ENCODE measurements around the gene LETM1.
A peak's percentile ranks its signal among the peaks of the same experiment; 100 is the strongest.

The LETM1 gene

GRCh38 chr4:1869530-1870327, 13.8 kb upstream of the LETM1 start:
- Mint-ChIP-seq H3K36me3 (ENCODE audit: insufficient read depth) (peaks cover 19% of the 10 kb centered on the region), H3K9me3 (no peaks in the 10 kb centered on the region), H3K27me3 (no peaks in the 10 kb centered on the region), H3K27ac (peak overlapping the region; percentile 92 to 96), H3K4me3 (peak overlapping the region; percentile 78 to 80), H3K4me1 (ENCODE audit: low read depth in 2 of 2) (peaks cover 17 to 28% of the 10 kb centered on the region in 2 donors)
- ATAC-seq (replicated peaks) (peak; percentile 0), DNase-seq (no peak)

- H3K36me3 Mint-ChIP-seq (ENCODE audit: insufficient read depth), result peaks cover 19% of the 10 kb centered on the region
- H3K27ac Mint-ChIP-seq, result peak overlapping the region in 1 of 2 donors; percentile 23
- no peak for ATAC-seq (replicated peaks)
- H3K4me3 Mint-ChIP-seq, result peak overlapping the region in 1 of 2 donors; percentile 80
- H3K9me3 Mint-ChIP-seq, result no peaks in the 10 kb centered on the region
- H3K4me1 Mint-ChIP-seq (ENCODE audit: low read depth in 2 of 2), result peaks cover 10 to 20% of the 10 kb centered on the region in 2 donors
- DNase-seq, result no peak
- H3K27me3 Mint-ChIP-seq, result no peaks in the 10 kb centered on the region
These were observed 13.0 kb upstream of the LETM1 start for GRCh38 chr4:1868912-1869311.

GRCh38 chr4:1868293-1868692, 12.3 kb upstream of the LETM1 start:
- ATAC-seq (replicated peaks), result no peak
- Mint-ChIP-seq H3K36me3 (ENCODE audit: insufficient read depth) (peaks cover 19% of the 10 kb centered on the region), H3K27ac (peak overlapping the region in 1 of 2 donors; percentile 23), H3K4me3 (no peak overlapping the region), H3K9me3 (no peaks in the 10 kb centered on the region), H3K4me1 (ENCODE audit: low read depth in 2 of 2) (peaks cover 11 to 22% of the 10 kb centered on the region in 2 donors), H3K27me3 (peaks cover 0 to 4% of the 10 kb centered on the region in 2 donors)
- DNase-seq, result no peak

- no peak for DNase-seq
- H3K27ac Mint-ChIP-seq, result no peak overlapping the region
- peaks cover 0 to 8% of the 10 kb centered on the region in 2 donors for H3K27me3 Mint-ChIP-seq
- ATAC-seq (replicated peaks), result no peak
- H3K9me3 Mint-ChIP-seq, result no peaks in the 10 kb centered on the region
- H3K36me3 Mint-ChIP-seq (ENCODE audit: insufficient read depth), result peaks cover 8% of the 10 kb centered on the region
- no peak overlapping the region for H3K4me3 Mint-ChIP-seq
- peaks cover 16 to 21% of the 10 kb centered on the region in 2 donors for H3K4me1 Mint-ChIP-seq (ENCODE audit: low read depth in 2 of 2)
These were observed 10.3 kb upstream of the LETM1 start for GRCh38 chr4:1866189-1866661.

GRCh38 chr4:1864076-1865008, 8.4 kb upstream of the LETM1 start:
- peaks cover 11 to 15% of the 10 kb centered on the region in 2 donors for H3K4me1 Mint-ChIP-seq (ENCODE audit: low read depth in 2 of 2)
- H3K36me3 Mint-ChIP-seq (ENCODE audit: insufficient read depth), result no peaks in the 10 kb centered on the region
- no peaks in the 10 kb centered on the region for H3K9me3 Mint-ChIP-seq
- DNase-seq, result no peak
- no peak overlapping the region for H3K4me3 Mint-ChIP-seq
- peaks cover 0 to 8% of the 10 kb centered on the region in 2 donors for H3K27me3 Mint-ChIP-seq
- ATAC-seq (replicated peaks), result no peak
- H3K27ac Mint-ChIP-seq, result no peak overlapping the region

GRCh38 chr4:1863297-1864033, 7.5 kb upstream of the LETM1 start:
- H3K4me1 Mint-ChIP-seq (ENCODE audit: low read depth in 2 of 2), result peaks cover 11 to 15% of the 10 kb centered on the region in 2 donors
- DNase-seq (no peak), ATAC-seq (replicated peaks) (no peak)
- H3K9me3 Mint-ChIP-seq, result no peaks in the 10 kb centered on the region
- no peaks in the 10 kb centered on the region for H3K36me3 Mint-ChIP-seq (ENCODE audit: insufficient read depth)
- H3K4me3 Mint-ChIP-seq, result peak overlapping the region; percentile 78 to 83
- H3K27ac Mint-ChIP-seq, result no peak overlapping the region
- peaks cover 0 to 8% of the 10 kb centered on the region in 2 donors for H3K27me3 Mint-ChIP-seq

- Mint-ChIP-seq H3K27ac (no peak overlapping the region), H3K4me3 (peak overlapping the region; percentile 78 to 83), H3K36me3 (ENCODE audit: insufficient read depth) (no peaks in the 10 kb centered on the region), H3K9me3 (no peaks in the 10 kb centered on the region), H3K4me1 (ENCODE audit: low read depth in 2 of 2) (peaks cover 11 to 15% of the 10 kb centered on the region in 2 donors), H3K27me3 (peaks cover 0 to 8% of the 10 kb centered on the region in 2 donors)
- no peak for ATAC-seq (replicated peaks)
- no peak for DNase-seq
These were observed 7.0 kb upstream of the LETM1 start for GRCh38 chr4:1862961-1863296.

GRCh38 chr4:1862055-1862911, 6.3 kb upstream of the LETM1 start:
- ATAC-seq (replicated peaks) (peak; percentile 69), DNase-seq (no peak)
- Mint-ChIP-seq H3K27ac (peak overlapping the region; percentile 26 to 83), H3K4me1 (ENCODE audit: low read depth in 2 of 2) (peaks cover 12 to 17% of the 10 kb centered on the region in 2 donors), H3K36me3 (ENCODE audit: insufficient read depth) (no peaks in the 10 kb centered on the region), H3K9me3 (no peaks in the 10 kb centered on the region), H3K27me3 (peaks cover 0 to 8% of the 10 kb centered on the region in 2 donors), H3K4me3 (peak overlapping the region; percentile 78 to 83)

- DNase-seq (no peak), ATAC-seq (replicated peaks) (no peak)
- Mint-ChIP-seq H3K9me3 (no peaks in the 10 kb centered on the region), H3K36me3 (ENCODE audit: insufficient read depth) (peaks cover 3% of the 10 kb centered on the region), H3K27ac (no peak overlapping the region), H3K4me1 (ENCODE audit: low read depth in 2 of 2) (peaks cover 20 to 30% of the 10 kb centered on the region in 2 donors), H3K27me3 (peaks cover 0 to 8% of the 10 kb centered on the region in 2 donors), H3K4me3 (no peak overlapping the region)
These were observed 3.4 kb upstream of the LETM1 start for GRCh38 chr4:1859389-1859753.

- Mint-ChIP-seq H3K36me3 (ENCODE audit: insufficient read depth) (peaks cover 3% of the 10 kb centered on the region), H3K27me3 (peaks cover 0 to under 1% of the 10 kb centered on the region in 2 donors), H3K4me1 (ENCODE audit: low read depth in 2 of 2) (peaks cover 22 to 25% of the 10 kb centered on the region in 2 donors), H3K9me3 (no peaks in the 10 kb centered on the region), H3K4me3 (no peak overlapping the region), H3K27ac (no peak overlapping the region)
- ATAC-seq (replicated peaks) (no peak), DNase-seq (no peak)
These were observed 2.0 kb upstream of the LETM1 start for GRCh38 chr4:1857931-1858330.

- Mint-ChIP-seq H3K4me3 (peak overlapping the region; percentile 74 to 84), H3K27ac (peak overlapping the region in 1 of 2 donors; percentile 70), H3K4me1 (ENCODE audit: low read depth in 2 of 2) (peaks cover 18 to 25% of the 10 kb centered on the region in 2 donors), H3K27me3 (no peaks in the 10 kb centered on the region), H3K9me3 (no peaks in the 10 kb centered on the region), H3K36me3 (ENCODE audit: insufficient read depth) (peaks cover 3% of the 10 kb centered on the region)
- ATAC-seq (replicated peaks) (no peak), DNase-seq (no peak)
These were observed 1.2 kb upstream of the LETM1 start for GRCh38 chr4:1856943-1857699.
